HG03039 (cell line): ENCODE measurements around the gene BAZ1A.

Experiments
- ATAC-seq: cut with Tn5 transposase; IDR thresholded peaks from one replicate; pipeline ENCODE4 v1.9.1; 2021; ENCODE audit warnings: mild to moderate bottlenecking, moderate library complexity; ENCODE audit not compliant: unreplicated experiment

Gene BAZ1A

DNA sequence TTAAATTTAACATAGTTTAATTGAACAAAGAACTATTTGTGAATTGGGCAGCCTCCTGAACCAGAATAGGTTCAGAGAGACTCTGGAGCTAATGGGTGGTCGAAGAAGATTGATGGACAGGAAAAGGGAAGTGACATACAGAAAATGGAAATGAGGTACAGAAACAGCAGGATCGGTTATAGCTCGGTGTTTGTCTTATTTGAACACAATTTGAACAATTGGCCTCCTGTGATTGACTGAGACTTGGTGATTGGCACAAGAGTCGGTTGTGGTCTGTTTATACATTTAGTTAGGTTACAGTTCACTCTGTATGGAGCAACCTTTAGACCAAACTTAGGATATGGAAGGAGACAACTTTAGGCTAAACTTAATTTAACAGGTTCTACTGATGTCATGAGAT, 142.4 kb downstream of the BAZ1A start:
- ATAC-seq, result no peak

DNA sequence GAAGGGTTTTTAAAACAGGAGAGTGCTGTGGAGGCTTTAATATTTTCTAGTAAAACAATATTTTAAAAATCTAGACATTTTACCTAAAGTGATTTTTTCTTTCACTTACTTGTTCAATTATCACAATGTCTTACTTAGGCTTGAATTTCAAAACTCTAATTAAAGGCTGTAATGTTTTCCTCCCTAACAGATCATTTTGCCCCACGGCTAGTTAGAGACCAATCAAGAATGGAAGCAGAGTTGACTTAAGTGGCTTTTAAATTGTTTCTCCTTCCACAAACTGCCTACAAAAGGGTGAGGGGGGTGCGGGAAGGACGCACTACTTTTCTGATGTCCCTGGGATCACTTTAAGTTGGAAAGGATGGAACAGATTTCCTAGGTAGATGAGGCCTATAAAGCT, 151.3 kb downstream of the BAZ1A start:
- ATAC-seq, result no peak

DNA sequence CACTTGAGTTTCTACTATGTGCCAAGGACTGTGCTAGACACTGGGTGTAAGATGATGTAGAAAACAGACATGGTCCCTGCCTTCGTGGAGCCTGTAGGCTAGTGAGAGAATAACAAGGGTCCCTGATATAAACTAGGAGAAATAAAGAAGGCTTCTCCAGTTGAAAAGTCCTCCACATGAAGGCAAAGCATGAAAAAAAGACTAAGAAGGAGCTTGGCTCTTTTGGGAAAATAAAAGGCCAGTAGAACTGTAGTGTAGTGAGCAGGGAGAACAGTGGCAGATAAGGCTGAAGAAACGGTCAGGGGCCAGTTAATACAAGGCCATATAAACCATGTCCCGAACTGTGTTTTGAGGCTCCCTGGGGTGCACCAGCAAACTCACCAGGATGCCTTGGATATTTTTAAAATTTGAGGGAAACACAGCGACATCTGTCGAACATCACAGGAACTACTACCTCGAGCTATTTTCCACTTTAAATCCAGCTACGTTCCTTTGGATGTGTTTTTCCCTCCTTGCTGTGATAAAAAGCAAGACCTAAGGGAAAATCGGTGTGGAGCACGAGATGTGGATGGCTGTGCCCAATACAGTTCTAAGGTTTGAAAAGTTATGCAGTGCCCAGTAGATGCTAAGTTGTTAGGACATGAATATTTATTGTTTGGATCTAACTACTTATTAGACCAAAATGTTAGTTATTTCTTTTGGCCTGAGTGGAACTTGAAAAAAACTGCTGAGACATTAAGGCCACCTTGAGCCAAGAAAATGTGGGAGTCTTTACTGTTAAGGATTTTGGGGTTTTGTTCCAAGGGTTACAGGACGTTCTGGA, 152.2 kb downstream of the BAZ1A start:
- no peak for ATAC-seq

DNA sequence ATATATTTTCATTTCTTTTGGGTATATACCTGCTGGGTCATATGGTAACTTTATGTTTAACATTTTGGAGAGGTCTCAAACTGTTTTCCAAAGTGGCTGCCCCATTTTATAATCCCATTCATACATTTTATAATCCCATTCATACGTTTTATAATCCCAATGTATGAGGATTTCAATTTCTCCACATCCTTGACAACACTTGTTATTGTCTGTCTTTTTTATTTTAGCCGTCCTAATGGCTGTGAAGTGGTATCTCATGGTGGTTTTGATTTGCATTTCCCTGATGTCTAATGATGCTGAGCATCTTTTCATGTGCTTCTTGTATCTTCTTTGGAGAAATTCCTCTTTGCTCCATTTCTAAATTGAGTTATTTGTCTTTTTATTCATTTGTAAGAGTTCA, 154.0 kb downstream of the BAZ1A start:
- ATAC-seq, result no peak

DNA sequence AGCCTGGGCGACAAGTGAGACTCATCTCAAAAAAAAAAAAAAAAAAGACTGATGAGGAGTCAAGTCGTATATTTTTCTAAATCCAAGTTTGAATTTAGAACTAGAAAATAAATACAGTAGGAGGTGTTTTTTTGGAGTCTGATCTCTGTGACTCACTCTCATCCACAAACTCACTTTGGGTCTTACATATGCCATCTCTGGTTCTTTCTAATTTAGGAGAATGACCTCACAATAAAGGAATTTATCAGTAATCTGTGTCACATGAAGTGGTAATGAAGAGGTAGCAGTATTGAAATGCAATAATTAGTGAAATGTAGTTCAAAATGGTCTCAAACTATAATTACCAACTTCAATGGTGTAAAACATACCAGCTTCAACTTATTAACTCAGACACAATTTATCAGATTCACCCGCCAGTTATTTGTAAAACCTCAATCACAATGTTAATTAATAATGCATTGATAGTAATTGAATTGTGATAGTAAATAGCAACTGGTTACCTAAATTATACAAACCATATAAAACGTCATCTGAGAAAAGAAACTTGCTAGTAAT, 156.3 kb downstream of the BAZ1A start:
- ATAC-seq, result no peak

DNA sequence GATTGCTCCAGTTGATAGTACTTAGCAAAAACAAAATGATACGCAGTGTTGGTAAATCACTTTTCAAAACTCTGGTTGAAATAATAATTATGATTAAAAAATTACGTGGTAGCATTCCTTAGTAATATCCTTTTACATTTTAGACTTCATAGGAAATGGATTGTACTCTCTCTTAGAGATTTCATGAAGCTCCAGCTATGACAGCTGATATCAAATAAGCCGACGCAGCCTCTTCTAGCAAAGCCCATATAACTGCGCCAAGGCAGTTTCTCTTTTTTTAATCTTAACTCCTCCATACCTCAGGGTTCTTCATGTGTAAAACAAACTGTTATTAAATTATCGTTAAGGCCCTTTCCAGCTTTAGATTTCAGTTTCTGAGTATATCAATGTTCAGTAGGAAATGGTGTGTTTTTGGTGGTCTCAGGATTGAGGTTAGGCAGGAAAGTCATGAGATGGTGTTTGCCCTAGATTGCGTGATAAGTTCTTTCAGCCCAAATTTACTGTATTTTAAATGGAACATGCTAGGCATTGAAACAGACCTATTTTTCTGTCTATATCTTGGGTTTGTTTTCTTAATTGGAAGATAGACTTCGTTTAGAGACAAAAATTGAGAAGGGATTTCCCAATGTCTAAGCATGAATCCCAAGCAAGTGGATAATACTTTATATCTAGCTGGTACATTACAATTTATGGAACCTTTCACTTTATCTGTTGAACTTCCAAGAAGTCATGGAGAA, 159.9 kb downstream of the BAZ1A start:
- no peak for ATAC-seq

DNA sequence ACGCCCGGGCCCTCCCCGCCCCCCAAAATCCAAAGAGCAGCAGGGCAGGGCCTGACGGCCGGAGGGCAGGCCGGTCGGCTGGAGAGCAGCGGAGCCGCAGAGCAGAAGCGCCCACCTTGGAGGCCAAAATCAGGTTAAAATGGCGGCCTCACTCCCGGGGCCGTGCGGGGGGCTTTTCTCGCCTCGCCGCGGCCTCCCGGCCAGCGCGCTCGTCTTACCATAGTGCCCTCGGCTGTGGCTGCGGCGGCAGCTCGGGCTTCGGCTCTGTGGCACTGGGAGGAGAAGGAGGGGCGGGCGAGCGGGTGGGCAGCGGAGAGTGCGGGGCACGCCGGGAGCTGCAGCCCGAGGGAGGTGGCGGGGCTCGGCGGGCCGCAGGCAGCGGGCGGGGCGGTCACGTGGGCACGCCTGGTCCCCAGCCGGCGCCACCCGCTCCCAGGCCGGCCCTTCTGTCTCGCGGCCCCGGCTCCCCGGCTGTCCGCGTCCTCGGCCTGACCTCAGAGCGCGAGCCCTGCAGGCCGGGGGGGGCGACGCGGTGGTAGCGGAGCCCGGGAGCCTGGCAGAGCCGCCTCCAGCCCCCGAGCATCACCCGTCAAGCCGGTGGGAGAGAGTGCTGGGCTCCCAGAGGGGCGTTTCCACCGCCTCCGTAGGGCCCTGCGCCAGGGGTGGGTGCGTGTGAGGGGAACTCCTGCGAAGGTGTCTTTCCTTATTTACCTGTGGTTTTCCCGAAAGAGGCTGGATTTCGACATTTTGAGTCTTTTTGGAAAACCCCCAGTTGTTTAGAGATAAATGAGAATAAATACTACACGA, 160.6 kb downstream of the BAZ1A start, which contains the start of gene CFL2:
Gene CFL2, minus strand, starts transcription at position 274 of the 807 bp plus-strand sequence. Its CDS starts 53 bp downstream, at position 221.
- ATAC-seq, result peak; percentile 83

DNA sequence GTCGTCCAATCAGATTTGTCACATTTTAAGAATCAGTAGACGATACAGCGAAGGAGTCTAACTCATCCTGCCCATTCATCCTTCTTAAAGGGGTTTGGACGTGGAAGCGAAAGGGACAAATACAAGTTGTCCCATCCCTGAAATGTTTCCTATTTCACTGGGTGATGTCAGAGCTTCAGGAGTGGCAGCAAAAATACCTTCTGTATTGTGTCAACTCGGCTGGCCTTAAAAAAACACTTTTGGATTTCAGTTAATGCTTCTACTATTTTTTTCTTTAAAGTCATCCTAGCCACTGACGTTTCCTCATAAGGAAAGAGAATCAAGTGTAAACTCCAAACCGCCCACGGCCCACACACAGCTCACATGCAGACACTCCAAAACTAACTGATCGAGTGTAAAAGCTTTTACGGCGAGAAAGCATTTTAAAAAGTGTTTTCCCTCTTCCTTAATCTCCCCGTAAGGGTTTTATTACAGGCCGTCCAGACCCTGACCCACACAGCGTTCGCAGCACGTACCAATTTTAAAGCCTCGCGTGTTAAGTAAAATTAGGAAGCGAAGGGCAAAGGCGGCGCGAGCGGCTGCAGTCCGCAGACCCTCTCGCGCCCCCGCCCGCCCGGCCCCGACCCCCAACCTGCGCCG, 161.4 kb downstream of the BAZ1A start:
- ATAC-seq, result no peak

DNA sequence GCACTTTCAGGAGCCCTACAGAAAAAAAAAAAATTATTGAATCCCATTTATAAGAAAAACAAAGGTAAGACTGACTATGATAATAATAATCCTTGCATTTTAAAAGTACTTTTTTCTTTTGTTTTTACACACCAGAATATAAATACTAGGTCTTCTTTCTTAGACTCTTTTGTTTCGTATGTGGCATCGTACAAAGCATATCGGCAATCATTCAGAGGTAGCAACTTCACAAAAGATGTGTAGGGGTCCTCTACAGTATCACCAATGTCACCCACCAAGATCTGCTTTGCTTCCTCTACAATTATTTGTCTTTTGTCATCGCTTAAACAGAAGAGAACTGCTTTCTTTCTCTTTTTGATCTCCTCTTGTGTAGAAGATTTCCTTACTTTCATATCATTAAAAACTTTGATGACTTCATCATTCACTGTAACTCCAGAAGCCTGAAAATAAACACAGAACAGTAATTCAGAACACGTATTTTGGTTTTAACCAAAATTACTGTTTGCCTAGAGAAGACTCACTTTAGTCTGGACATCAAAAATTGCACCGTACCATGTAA, 162.0 kb downstream of the BAZ1A start:
- ATAC-seq, result no peak

DNA sequence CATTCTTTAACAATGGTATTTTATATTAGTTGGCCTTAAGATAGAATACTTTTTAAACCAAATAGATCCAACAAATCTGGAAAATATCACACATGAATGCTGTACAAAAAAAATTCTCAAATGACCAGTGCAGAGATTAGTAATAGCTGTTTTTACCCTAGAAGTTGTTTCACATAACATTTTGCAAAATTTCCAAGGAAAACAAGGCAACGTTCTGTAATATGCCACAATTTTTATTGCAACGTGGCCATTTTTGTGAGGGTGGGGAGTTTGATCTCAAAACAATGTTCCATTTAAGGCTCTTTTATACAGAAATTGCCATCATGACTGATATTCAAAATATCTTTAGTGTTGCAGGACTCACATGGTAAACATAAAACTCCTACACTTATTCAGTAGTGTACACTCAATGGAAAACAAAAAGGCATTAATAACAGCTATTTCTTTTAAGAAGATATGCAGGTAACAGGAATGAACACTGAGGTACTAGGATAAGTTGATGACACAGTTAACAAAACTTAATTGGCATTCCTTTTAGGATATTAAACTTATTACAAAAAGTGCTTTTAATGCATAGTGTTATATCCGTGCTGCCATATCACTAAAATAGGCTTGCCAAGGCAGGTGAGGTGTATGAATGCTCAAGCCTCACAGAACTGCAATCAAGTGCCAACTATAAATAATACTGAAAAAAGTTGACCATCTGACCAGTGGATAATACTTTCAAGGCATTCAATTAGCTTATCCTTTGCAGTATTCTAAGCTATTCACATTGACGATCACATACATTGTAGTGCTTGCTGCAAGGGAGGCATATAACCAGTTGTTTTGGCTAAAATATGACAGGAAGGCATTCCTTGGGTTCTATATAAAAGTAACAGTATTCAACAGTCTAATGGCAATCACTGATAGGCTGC, 163.1 kb downstream of the BAZ1A start:
- no peak for ATAC-seq

DNA sequence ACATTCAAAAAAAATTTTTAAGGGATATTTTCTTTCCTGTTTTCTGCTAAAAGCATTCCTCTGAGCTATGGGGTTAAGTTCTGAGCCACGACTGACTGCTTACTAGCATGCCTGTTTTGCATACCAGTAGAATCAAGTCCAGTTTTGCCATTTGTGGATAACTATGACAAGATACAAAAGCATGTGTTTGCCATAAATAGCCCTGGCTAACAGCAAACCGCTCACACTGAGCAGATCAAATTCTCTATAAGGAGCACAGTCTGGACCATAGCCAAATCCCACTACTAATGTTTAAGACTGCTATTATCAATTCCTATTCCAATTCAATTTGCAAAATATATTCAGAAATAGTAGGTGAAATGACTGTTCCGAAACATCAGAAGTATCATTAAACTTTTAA, 164.0 kb downstream of the BAZ1A start:
- peak; percentile 35 for ATAC-seq

DNA sequence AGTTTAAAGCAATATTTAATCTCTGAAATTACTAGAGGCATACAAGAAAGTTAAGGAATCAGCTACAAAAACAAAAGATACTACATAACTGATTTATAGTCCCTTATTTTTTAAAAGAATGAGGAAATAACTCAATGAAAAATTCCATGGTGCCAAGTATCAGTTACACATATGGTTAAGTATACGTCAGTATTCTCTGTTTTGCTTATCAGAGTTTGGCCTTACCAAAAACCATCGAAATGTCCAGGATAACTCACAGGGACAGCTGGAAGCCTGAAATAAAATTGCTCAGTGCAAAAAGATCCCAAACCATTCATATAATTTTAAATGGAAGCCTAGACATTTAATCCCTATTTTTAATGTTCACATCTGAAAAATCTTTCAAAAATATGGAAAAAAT, 164.4 kb downstream of the BAZ1A start:
- ATAC-seq, result no peak

DNA sequence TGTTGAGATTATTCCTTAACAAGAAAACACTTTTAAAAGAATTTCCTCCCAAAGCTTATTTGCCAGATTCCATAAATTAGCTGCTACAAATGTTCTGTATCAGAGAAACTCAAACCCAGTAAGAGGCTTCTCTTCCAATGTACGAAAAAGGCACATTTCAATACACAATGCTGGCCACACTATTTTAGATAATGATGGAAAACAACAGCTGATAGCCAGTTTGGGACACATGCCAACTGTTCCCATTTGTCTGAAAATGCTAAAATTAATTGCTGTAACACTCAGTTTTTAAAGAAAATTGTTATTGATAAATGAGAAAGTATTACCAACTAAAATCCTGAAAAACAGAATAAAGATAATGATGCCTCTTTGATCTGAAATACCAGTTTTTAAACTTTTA, 165.2 kb downstream of the BAZ1A start:
- no peak for ATAC-seq

DNA sequence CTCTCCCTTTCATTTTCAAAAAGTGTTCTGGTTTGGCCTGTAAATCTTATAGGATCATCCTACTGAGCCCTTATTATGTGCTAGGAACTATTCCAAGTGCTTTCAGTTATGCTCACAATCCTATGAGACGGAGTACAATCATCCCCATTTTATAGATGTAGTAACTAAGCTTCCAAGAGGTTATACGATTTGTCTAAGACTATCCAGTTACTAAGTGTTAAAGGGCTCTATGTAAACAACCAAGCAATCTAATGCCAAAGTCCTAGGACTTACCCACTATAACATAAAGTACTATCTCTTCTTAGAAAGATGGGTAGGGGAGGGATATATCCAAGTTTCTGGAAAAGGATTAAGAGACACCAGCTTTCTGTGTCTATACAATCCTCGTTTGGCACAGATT, 167.4 kb downstream of the BAZ1A start:
- no peak for ATAC-seq
